NCI-H1105 treated with DMSO at 0.1 percent for 48 hours (cell line): Measurements from ENCODE around the gene SEPTIN1.
A peak's percentile ranks its signal among the peaks of the same experiment; 100 is the strongest.
"Not testable (repeated sequence)": the region's sequence is repeated elsewhere in the genome, so short reads cannot be mapped to it uniquely, and the experiment has no call there.

Source experiments
- DNase-seq: peaks from one replicate; lab custom pipeline; 2025; lab: John Stamatoyannopoulos, UW

SEPTIN1 gene

GRCh38 chr16:30401768-30402425 is 19.5 kb upstream of the SEPTIN1 start:
- DNase-seq, result no peak

- no peak for DNase-seq
These were observed 17.2 kb upstream of the SEPTIN1 start for GRCh38 chr16:30399435-30400186.

GRCh38 chr16:30398661-30399434 is 16.5 kb upstream of the SEPTIN1 start:
- no peak for DNase-seq

- DNase-seq, result no peak
These were observed 15.7 kb upstream of the SEPTIN1 start for GRCh38 chr16:30397776-30398660.

GRCh38 chr16:30397056-30397455 is 14.7 kb upstream of the SEPTIN1 start:
- DNase-seq, result no peak

- not testable (repeated sequence) for DNase-seq
These were observed 14.3 kb upstream of the SEPTIN1 start for GRCh38 chr16:30396627-30397026.

GRCh38 chr16:30395992-30396585 is 13.7 kb upstream of the SEPTIN1 start:
- peak; percentile 20 for DNase-seq

GRCh38 chr16:30395155-30395991 is 13.0 kb upstream of the SEPTIN1 start, which contains the start of gene ZNF48:
ZNF48 (plus strand) TSS chr16:30395420; CDS start chr16:30395795, 375 bp downstream.
- DNase-seq, result peak; percentile 90

- DNase-seq, result peak; percentile 51
These were observed 12.3 kb upstream of the SEPTIN1 start for GRCh38 chr16:30394592-30395154.

- DNase-seq, result no peak
These were observed 1.2 kb upstream of the SEPTIN1 start for GRCh38 chr16:30383521-30383920.

GRCh38 chr16:30381291-30382041 is 895 bp downstream of the SEPTIN1 start:
- DNase-seq, result no peak

GRCh38 chr16:30380803-30381208 is 1.6 kb downstream of the SEPTIN1 start:
- DNase-seq, result no peak

GRCh38 chr16:30380072-30380802 is 2.1 kb downstream of the SEPTIN1 start:
- DNase-seq, result no peak

GRCh38 chr16:30379158-30379783 is 3.1 kb downstream of the SEPTIN1 start:
- DNase-seq, result no peak

GRCh38 chr16:30378236-30379157 is 3.9 kb downstream of the SEPTIN1 start:
- peak; percentile 92 for DNase-seq

GRCh38 chr16:30377812-30378235 is 4.5 kb downstream of the SEPTIN1 start:
- peak; percentile 86 for DNase-seq
